GM23338 (cell line): ENCODE results near the gene PTPRN2. TPM values are rescaled to one million over a fixed set of nuclear protein-coding genes. Genes with fewer than 3 reads are reported as not detected.

Source experiments
- ATAC-seq: fragments of 200-7000 bp; cut with Tn5 transposase; 3 replicates; pipeline ENCODE4 v1.9.1; 2020
- DNase-seq: peaks from one replicate; pipeline ENCODE4 v3.0.0-alpha.2; 2015; ENCODE audit warnings: low spot score
- H2AFZ ChIP-seq: fragments of 200-600 bp; sonication (generic); 2 replicates; pipeline ENCODE4 v1.8.0; 2016; ENCODE audit warnings: antibody characterized with exemption, mild to moderate bottlenecking, moderate library complexity
- H3F3A ChIP-seq: fragments of 200-600 bp; sonication (generic); replicated peaks from 2 replicates; pipeline ENCODE4 v1.8.0; 2017; ENCODE audit warnings: antibody characterized with exemption, mixed run types, low read depth
- H3K27ac ChIP-seq: fragments of 200-600 bp; sonication (generic); 2 replicates; pipeline ENCODE4 v1.6.1; 2016; ENCODE audit warnings: low read depth
- H3K27me3 ChIP-seq: fragments of 200-600 bp; sonication (generic); 2 replicates; pipeline ENCODE4 v1.8.0; 2016; ENCODE audit warnings: mild to moderate bottlenecking, mixed run types, moderate library complexity; ENCODE audit not compliant: insufficient read depth
- H3K36me3 ChIP-seq: fragments of 200-600 bp; sonication (generic); 2 replicates; pipeline ENCODE4 v1.8.0; 2016; ENCODE audit warnings: mild to moderate bottlenecking; ENCODE audit not compliant: insufficient read depth
- H3K4me1 ChIP-seq: fragments of 200-600 bp; sonication (generic); 2 replicates; pipeline ENCODE4 v1.8.0; 2016; ENCODE audit warnings: mild to moderate bottlenecking, moderate library complexity; ENCODE audit not compliant: insufficient read depth
- H3K4me2 ChIP-seq: fragments of 200-600 bp; sonication (generic); 2 replicates; pipeline ENCODE4 v1.7.1; 2017; ENCODE audit warnings: mixed run types
- H3K4me3 ChIP-seq: fragments of 200-600 bp; sonication (generic); 2 replicates; pipeline ENCODE4 v1.6.1; 2016; ENCODE audit warnings: mixed run types
- H3K79me2 ChIP-seq: fragments of 200-600 bp; sonication (generic); replicated peaks from 2 replicates; pipeline ENCODE4 v1.8.0; 2017; ENCODE audit warnings: mild to moderate bottlenecking; ENCODE audit not compliant: insufficient read depth
- H3K9me2 ChIP-seq: fragments of 200-600 bp; sonication (generic); 2 replicates; pipeline ENCODE4 v1.8.0; 2017; ENCODE audit not compliant: insufficient read depth
- H4K20me1 ChIP-seq: fragments of 200-600 bp; sonication (generic); replicated peaks from 2 replicates; pipeline ENCODE4 v1.8.0; 2017; ENCODE audit warnings: mild to moderate bottlenecking; ENCODE audit not compliant: insufficient read depth
- H3K27ac Mint-ChIP-seq: 2 replicates; pipeline ENCODE4 v1.8.0; 2020; ENCODE audit warnings: inconsistent platforms, mild to moderate bottlenecking, moderate library complexity, mixed read lengths
- H3K27me3 Mint-ChIP-seq: 3 replicates; pipeline ENCODE4 v1.8.0; 2022; ENCODE audit warnings: low read depth, mild to moderate bottlenecking, moderate library complexity, mixed read lengths, inconsistent platforms; ENCODE audit not compliant: insufficient read depth, poor library complexity
- H3K36me3 Mint-ChIP-seq: 3 replicates; pipeline ENCODE4 v1.8.0; 2021; ENCODE audit warnings: low read depth, mild to moderate bottlenecking, inconsistent platforms, moderate library complexity, mixed read lengths
- H3K4me1 Mint-ChIP-seq: 3 replicates; pipeline ENCODE4 v1.8.0; 2020; ENCODE audit warnings: mild to moderate bottlenecking, inconsistent platforms, mixed read lengths
- H3K4me3 Mint-ChIP-seq: 3 replicates; pipeline ENCODE4 v1.8.0; 2021; ENCODE audit warnings: moderate library complexity, mild to moderate bottlenecking, inconsistent platforms, mixed read lengths
- H3K9me3 Mint-ChIP-seq: 3 replicates; pipeline ENCODE4 v1.8.0; 2020; ENCODE audit warnings: moderate library complexity, mild to moderate bottlenecking, inconsistent platforms, mixed read lengths
- CREB1 ChIP-seq: fragments of 250-450 bp; sonication (Bioruptor Pico); IDR thresholded peaks from 2 replicates; pipeline ENCODE4 v1.5.0; 2020; ENCODE audit warnings: low read depth, mild to moderate bottlenecking, moderate library complexity
- CTCF ChIP-seq, 2 experiments: fragments of 200-600 bp in 1 of 2; sonication (generic) in 1 of 2; conservative IDR thresholded peaks; 2 replicates each; pipeline versions ENCODE4 v1.5.1 to v1.6.1; 2016 to 2017; ENCODE audit warnings: antibody characterized with exemption in 2 of 2, low read depth in 2 of 2, mild to moderate bottlenecking in 2 of 2, moderate library complexity in 1 of 2
- EZH2 ChIP-seq: fragments of 200-600 bp; sonication (generic); IDR thresholded peaks from one replicate; pipeline ENCODE4 v1.8.0; 2017; ENCODE audit warnings: antibody characterized with exemption, mild to moderate bottlenecking, low read depth; ENCODE audit not compliant: unreplicated experiment
- EZH2phosphoT487 ChIP-seq: fragments of 200-600 bp; sonication (generic); IDR thresholded peaks from one replicate; pipeline ENCODE4 v1.8.1; 2018; ENCODE audit warnings: antibody characterized with exemption; ENCODE audit not compliant: unreplicated experiment
- JUNB ChIP-seq: IDR thresholded peaks from one replicate; pipeline ENCODE4 v1.6.1; 2016; ENCODE audit warnings: antibody characterized with exemption; ENCODE audit not compliant: unreplicated experiment
- NANOG ChIP-seq: IDR thresholded peaks from 2 replicates; pipeline ENCODE4 v1.6.1; 2016; ENCODE audit warnings: antibody characterized with exemption, borderline replicate concordance
- POLR2AphosphoS5 ChIP-seq: IDR thresholded peaks from 2 replicates; pipeline ENCODE4 v1.6.1; 2016; ENCODE audit warnings: antibody characterized with exemption, low read depth
- REST ChIP-seq: IDR thresholded peaks from one replicate; pipeline ENCODE4 v1.6.1; 2018; ENCODE audit warnings: antibody characterized with exemption; ENCODE audit not compliant: unreplicated experiment
- STAT1 ChIP-seq: IDR thresholded peaks from one replicate; pipeline ENCODE4 v1.6.1; 2016; ENCODE audit warnings: antibody characterized with exemption; ENCODE audit not compliant: unreplicated experiment
- ZNF114 ChIP-seq: fragments of 250-450 bp; sonication (Bioruptor Pico); IDR thresholded peaks from 2 replicates; pipeline ENCODE4 v1.5.0; 2020; ENCODE audit warnings: mild to moderate bottlenecking, moderate library complexity
- ZNF331 ChIP-seq: fragments of 250-450 bp; sonication (Bioruptor Pico); IDR thresholded peaks from 2 replicates; pipeline ENCODE4 v1.5.0; 2020; ENCODE audit warnings: low read depth, mild to moderate bottlenecking, moderate library complexity
- ZNF462 ChIP-seq: fragments of 250-450 bp; sonication (Bioruptor Pico); IDR thresholded peaks from 2 replicates; pipeline ENCODE4 v1.5.0; 2020; ENCODE audit warnings: mild to moderate bottlenecking, moderate library complexity
- polyA plus RNA-seq: library from polyadenylated mRNA; unstranded; fragments of >200 nt; fragmentation: Nextera tagmentation; extraction: Ambion mirVana; gene quantifications from 2 replicates; pipeline ENCODE4 v1.2.1, GENCODE V29; 2016
- total RNA-seq: library from RNA; depleted of rRNA; stranded (reverse); fragments of >200 nt; shearing (Covaris generic); gene quantifications from 2 replicates; pipeline ENCODE4 v1.2.3, GENCODE V29; 2014
- TF ChIP-seq, protein P1 (sequence below): IDR thresholded peaks from 2 replicates; pipeline ENCODE4 v1.6.1; 2016; ENCODE audit warnings: antibody characterized with exemption

The PTPRN2 gene
- total and polyA plus RNA-seq, 2 experiments from 2014 or later = 0.87 to 4.0 TPM

- no peak overlapping the region for H3K4me3 ChIP-seq
- no peaks in the 10 kb centered on the region for H3F3A ChIP-seq
- Mint-ChIP-seq H3K4me3 (no peak overlapping the region), H3K4me1 (no peaks in the 10 kb centered on the region; the same call in 2 of the 3 replicates), H3K36me3 (peaks cover 43% of the 10 kb centered on the region), H3K27ac (no peak overlapping the region), H3K27me3 (peaks cover 15% of the 10 kb centered on the region), H3K9me3 (peaks cover 92% of the 10 kb centered on the region)
- H3K36me3 ChIP-seq = no peaks in the 10 kb centered on the region
- DNase-seq (no peak), ATAC-seq (no peak)
- no peaks in the 10 kb centered on the region for H3K27me3 ChIP-seq
- no peak overlapping the region for H3K27ac ChIP-seq
- H3K79me2 ChIP-seq = no peaks in the 10 kb centered on the region
- no peaks in the 10 kb centered on the region for H3K9me2 ChIP-seq
- H4K20me1 ChIP-seq = no peaks in the 10 kb centered on the region
- TF ChIP-seq CTCF (conservative IDR thresholded peaks at IDR 0.05; ENCODE audit: low read depth in 2 of 2) (no peak), REST (no peak), ZNF331 (CRISPR knock-in tag) (no peak), ZNF462 (CRISPR knock-in tag) (no peak), STAT1 (no peak), POLR2AphosphoS5 (no peak), EZH2 (no peak), EZH2phosphoT487 (no peak), CREB1 (CRISPR knock-in tag) (no peak), JUNB (no peak), ZNF114 (no peak), NANOG (no peak)
- TF ChIP-seq, protein P1, sequence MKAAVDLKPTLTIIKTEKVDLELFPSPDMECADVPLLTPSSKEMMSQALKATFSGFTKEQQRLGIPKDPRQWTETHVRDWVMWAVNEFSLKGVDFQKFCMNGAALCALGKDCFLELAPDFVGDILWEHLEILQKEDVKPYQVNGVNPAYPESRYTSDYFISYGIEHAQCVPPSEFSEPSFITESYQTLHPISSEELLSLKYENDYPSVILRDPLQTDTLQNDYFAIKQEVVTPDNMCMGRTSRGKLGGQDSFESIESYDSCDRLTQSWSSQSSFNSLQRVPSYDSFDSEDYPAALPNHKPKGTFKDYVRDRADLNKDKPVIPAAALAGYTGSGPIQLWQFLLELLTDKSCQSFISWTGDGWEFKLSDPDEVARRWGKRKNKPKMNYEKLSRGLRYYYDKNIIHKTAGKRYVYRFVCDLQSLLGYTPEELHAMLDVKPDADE = no peak
- H3K4me1 ChIP-seq = no peaks in the 10 kb centered on the region
- no peak overlapping the region for H3K4me2 ChIP-seq
- H2AFZ ChIP-seq = no peak overlapping the region
Observed at GRCh38 chr7:157619753-157620525, 967.7 kb downstream of the PTPRN2 start.
